ENCODE data around the gene SLC29A4.

DNA sequence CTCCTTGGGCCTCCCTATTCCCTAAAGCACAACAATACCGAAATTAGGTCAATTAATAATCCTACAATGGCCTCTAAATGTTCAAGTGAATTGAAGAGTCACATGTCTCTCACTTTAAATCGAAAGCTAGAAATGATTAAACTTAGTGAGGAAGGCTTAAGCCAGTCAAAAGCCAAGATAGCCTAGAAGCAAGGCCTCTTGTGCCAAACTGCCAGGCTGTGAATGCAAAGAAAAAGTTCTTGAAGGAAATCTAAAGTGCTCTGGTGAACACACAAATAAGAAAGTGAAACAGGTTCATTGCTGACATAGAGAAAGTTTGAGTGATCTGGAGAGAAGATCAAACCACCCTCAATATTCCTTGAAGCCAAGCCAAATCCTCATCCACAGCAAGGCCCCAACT is 57.2 kb downstream of the SLC29A4 start:
- TF ChIP-seq, protein P1, sequence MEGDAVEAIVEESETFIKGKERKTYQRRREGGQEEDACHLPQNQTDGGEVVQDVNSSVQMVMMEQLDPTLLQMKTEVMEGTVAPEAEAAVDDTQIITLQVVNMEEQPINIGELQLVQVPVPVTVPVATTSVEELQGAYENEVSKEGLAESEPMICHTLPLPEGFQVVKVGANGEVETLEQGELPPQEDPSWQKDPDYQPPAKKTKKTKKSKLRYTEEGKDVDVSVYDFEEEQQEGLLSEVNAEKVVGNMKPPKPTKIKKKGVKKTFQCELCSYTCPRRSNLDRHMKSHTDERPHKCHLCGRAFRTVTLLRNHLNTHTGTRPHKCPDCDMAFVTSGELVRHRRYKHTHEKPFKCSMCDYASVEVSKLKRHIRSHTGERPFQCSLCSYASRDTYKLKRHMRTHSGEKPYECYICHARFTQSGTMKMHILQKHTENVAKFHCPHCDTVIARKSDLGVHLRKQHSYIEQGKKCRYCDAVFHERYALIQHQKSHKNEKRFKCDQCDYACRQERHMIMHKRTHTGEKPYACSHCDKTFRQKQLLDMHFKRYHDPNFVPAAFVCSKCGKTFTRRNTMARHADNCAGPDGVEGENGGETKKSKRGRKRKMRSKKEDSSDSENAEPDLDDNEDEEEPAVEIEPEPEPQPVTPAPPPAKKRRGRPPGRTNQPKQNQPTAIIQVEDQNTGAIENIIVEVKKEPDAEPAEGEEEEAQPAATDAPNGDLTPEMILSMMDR (IDR thresholded peaks at IDR 0.05) = no peak
- TF ChIP-seq POLR2A (IDR thresholded peaks at IDR 0.05) = no peak
